ENCODE data around the gene SEMA3E. TPM values are rescaled to one million over a fixed set of nuclear protein-coding genes. Genes with fewer than 3 reads are reported as not detected.

Gene SEMA3E
- total RNA-seq, 4 donors from 2014 or later = 0.65 to 4.0 (median 2.1) TPM

DNA sequence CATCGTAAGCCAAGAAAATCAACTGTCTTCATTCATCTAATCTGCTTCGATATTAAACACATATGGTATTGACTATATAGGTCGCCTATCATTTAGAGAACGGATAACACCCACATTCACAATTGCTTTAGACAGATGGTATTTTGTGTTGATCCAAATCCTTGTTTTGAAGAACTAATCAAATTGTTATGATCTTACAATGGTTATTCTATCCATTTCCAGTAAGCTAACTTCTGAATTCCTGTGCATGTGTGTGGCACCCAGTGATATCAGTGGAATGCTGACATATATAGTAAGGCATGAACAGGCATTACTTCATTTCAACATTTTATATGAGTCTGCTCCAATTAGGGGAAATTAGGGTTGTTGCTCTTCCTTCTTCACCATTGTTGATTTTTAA is 98.8 kb downstream of the SEMA3E start:
- no peak for DNase-seq (ENCODE audit: low spot score in 2 of 2)
- intact Hi-C loops (cut with DNase I; ENCODE audit: low total_unique reads) = no loop called here
- 77 to 78% methylated on average over 4 of the region's 4 CpGs for WGBS, 2 donors
- TF ChIP-seq CTCF (IDR thresholded peaks at IDR 0.05) = no peak
- no peak for TF ChIP-seq POLR2A (IDR thresholded peaks at IDR 0.05)
- no peak overlapping the region for H3K4me3 ChIP-seq (ENCODE audit: low read depth, poor library complexity, severe bottlenecking)

DNA sequence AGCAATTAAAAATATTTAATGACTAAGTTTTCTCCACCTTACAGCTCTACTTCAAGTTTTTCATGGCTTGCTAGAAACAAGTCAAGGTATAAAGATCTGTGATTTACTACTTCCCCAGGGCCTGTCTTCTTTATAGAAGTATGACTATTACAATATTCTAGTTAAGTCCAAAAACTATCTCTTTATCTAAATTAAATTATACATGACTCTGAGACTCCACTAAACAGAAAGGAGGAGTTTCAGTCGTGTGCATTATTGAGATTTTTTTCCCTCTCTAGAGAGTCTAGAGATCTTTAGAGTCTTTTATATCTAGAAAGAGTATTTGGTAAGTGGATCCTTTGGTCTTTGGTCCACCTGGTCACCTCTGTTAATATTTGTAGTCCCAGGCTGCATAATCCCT is 100.7 kb downstream of the SEMA3E start:
- TF ChIP-seq CTCF (IDR thresholded peaks at IDR 0.05) (no peak), POLR2A (IDR thresholded peaks at IDR 0.05) (no peak)
- WGBS, 2 donors = 50 to 52% methylated on average over 1 of the region's 1 CpG
- DNase-seq (ENCODE audit: low spot score in 2 of 2) = no peak
- intact Hi-C loops (cut with DNase I; ENCODE audit: low total_unique reads) = no loop called here
- no peak overlapping the region for H3K4me3 ChIP-seq (ENCODE audit: low read depth, poor library complexity, severe bottlenecking)

- intact Hi-C loops (cut with DNase I; ENCODE audit: low total_unique reads) = no loop called here
- TF ChIP-seq CTCF (IDR thresholded peaks at IDR 0.05) (no peak), POLR2A (IDR thresholded peaks at IDR 0.05) (no peak)
- H3K4me3 ChIP-seq (ENCODE audit: low read depth, poor library complexity, severe bottlenecking) = no peak overlapping the region
- 43 to 70% methylated on average over 2 of the region's 2 CpGs for WGBS, 2 donors
- DNase-seq (ENCODE audit: low spot score in 2 of 2) = no peak
Observed at GRCh38 chr7:83547526-83547925, 101.4 kb downstream of the SEMA3E start.

- DNase-seq (ENCODE audit: low spot score in 2 of 2) = no peak
- H3K4me3 ChIP-seq (ENCODE audit: low read depth, poor library complexity, severe bottlenecking) = no peak overlapping the region
- TF ChIP-seq CTCF (IDR thresholded peaks at IDR 0.05) = no peak
- no peak for TF ChIP-seq POLR2A (IDR thresholded peaks at IDR 0.05)
- WGBS, 2 donors = 27 to 51% methylated on average over 2 of the region's 2 CpGs
- intact Hi-C loops (cut with DNase I; ENCODE audit: low total_unique reads) = no loop called here
Observed at GRCh38 chr7:83546586-83546985, 102.4 kb downstream of the SEMA3E start.

DNA sequence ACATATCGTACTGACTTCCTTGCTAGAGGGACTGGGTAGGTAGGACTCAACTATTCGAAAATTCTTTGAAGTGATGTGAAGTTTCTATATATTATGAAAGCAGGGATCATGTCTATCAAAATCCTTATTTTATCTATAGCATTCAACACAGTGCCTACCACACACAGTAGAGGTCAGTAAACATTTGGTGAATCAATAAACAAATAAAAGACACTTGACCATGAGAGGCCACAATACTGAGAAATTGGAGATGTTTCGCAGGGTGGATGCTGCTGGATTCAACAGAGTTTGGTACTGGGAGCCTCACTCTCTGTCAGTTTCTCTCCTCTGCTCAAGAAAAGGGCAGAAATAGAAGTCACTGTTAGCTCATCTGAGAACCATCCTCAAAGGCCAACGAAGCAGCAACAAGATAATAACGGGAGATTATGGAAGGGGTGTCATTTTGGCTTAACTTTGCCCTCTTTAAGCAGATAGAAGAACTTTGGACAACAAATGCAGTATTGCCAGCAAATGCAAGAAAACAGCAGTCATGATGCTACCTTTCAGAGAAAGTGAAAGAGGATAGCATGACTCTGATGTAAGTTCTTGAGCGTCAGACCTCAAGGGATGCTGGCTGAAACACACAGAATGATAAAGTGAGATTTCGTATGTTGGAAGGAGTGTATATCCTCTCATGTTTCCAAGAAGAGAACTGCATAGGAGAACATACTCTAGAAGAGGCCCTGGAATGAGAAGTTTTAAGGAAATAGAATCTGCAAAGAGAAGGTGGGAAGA is 107.6 kb downstream of the SEMA3E start:
- no peak for DNase-seq (ENCODE audit: low spot score in 2 of 2)
- 80 to 87% methylated on average over 7 of the region's 7 CpGs for WGBS, 2 donors
- intact Hi-C loops (cut with DNase I; ENCODE audit: low total_unique reads) = no loop called here

More for the DNA sequence above, 107.6 kb downstream of the SEMA3E start:
- TF ChIP-seq POLR2A (IDR thresholded peaks at IDR 0.05) = no peak
- no peak for TF ChIP-seq CTCF (IDR thresholded peaks at IDR 0.05)
- no peak overlapping the region for H3K4me3 ChIP-seq (ENCODE audit: low read depth, poor library complexity, severe bottlenecking)
